GM12878 (cell line): ENCODE measurements around the gene CREBBP. TPM values are rescaled to one million over a fixed set of nuclear protein-coding genes. Genes with fewer than 3 reads are reported as not detected.
A peak's percentile ranks its signal among the peaks of the same experiment; 100 is the strongest.

Experiments used
- CHD1 ChIP-seq: IDR thresholded peaks from 2 replicates; pipeline ENCODE4 v1.6.1; 2012; ENCODE audit warnings: low read depth, low read length, improper control_type of control experiment
- EGR1 ChIP-seq, 2 experiments: IDR thresholded peaks; 1 replicate in 1 of 2; 2 replicates in 1 of 2; pipeline ENCODE4 v1.6.1; 2011 to 2012; ENCODE audit warnings: low read depth in 2 of 2, low read length in 2 of 2, borderline replicate concordance in 1 of 2, mild to moderate bottlenecking in 1 of 2, moderate library complexity in 1 of 2
- KLF5 ChIP-seq: fragments of 450-650 bp; IDR thresholded peaks from 2 replicates; pipeline ENCODE4 v1.6.1; 2014; ENCODE audit warnings: mild to moderate bottlenecking; ENCODE audit not compliant: partially characterized antibody
- LARP7 ChIP-seq: fragments of 450-650 bp; IDR thresholded peaks from 2 replicates; pipeline ENCODE4 v1.6.1; 2017; ENCODE audit warnings: mild to moderate bottlenecking
- MXI1 ChIP-seq: fragments of 150-350 bp; IDR thresholded peaks from 2 replicates; pipeline ENCODE4 v1.6.1; 2011; ENCODE audit warnings: low read depth, mild to moderate bottlenecking, inconsistent platforms, low read length, improper control_type of control experiment
- NR2C1 ChIP-seq: fragments of 450-650 bp; IDR thresholded peaks from 2 replicates; pipeline ENCODE4 v1.6.1; 2017; ENCODE audit warnings: antibody characterized with exemption, mild to moderate bottlenecking, moderate library complexity
- NR2F1 ChIP-seq: fragments of 450-650 bp; conservative IDR thresholded peaks from 2 replicates; pipeline ENCODE4 v1.6.1; 2017; ENCODE audit warnings: mild to moderate bottlenecking
- RB1 ChIP-seq: fragments of 450-650 bp; formaldehyde crosslinking; IDR thresholded peaks from 2 replicates; pipeline ENCODE4 v1.6.1; 2017; ENCODE audit warnings: mild to moderate bottlenecking, borderline replicate concordance
- RUNX3 ChIP-seq: IDR thresholded peaks from 2 replicates; pipeline ENCODE4 v1.6.1; 2012; ENCODE audit warnings: low read length, inconsistent platforms
- SMARCA5 ChIP-seq: fragments of 450-650 bp; IDR thresholded peaks from 2 replicates; pipeline ENCODE4 v1.6.1; 2017; ENCODE audit warnings: mild to moderate bottlenecking
- SP1 ChIP-seq: IDR thresholded peaks from one replicate; pipeline ENCODE4 v1.6.1; 2011; ENCODE audit warnings: low read depth, low read length
- TAF1 ChIP-seq: IDR thresholded peaks from 2 replicates; pipeline ENCODE4 v1.6.1; 2011; ENCODE audit warnings: mild to moderate bottlenecking, low read depth, low read length, borderline replicate concordance
- TCF3 ChIP-seq: IDR thresholded peaks from 2 replicates; pipeline ENCODE4 v1.6.1; 2012; ENCODE audit warnings: low read depth, mild to moderate bottlenecking, low read length, borderline replicate concordance; ENCODE audit not compliant: insufficient read depth
- WRNIP1 ChIP-seq: IDR thresholded peaks from 2 replicates; pipeline ENCODE4 v1.6.1; 2011; ENCODE audit warnings: low read depth, low read length, improper control_type of control experiment, borderline replicate concordance
- ZNF217 ChIP-seq: fragments of 450-650 bp; IDR thresholded peaks from 2 replicates; pipeline ENCODE4 v1.6.1; 2017; ENCODE audit warnings: antibody characterized with exemption, mild to moderate bottlenecking
- ZZZ3 ChIP-seq: IDR thresholded peaks from 2 replicates; pipeline ENCODE4 v1.6.1; 2011; ENCODE audit warnings: low read depth; ENCODE audit not compliant: control insufficient read depth, insufficient read length
- polyA plus RNA-seq, 11 experiments: library from polyadenylated mRNA; depleted of rRNA in 4 of 11; unstranded in 6 of 11; stranded (reverse) in 5 of 11; fragments of >200 nt; fragmentation: Nextera tagmentation in 4 of 11; fragmentation: Illumina TruSeq in 1 of 11; extraction: Ambion mirVana in 4 of 11; extraction: Trizol in 1 of 11; gene quantifications; 1 replicate in 1 of 11; 2 replicates in 10 of 11; pipeline versions ENCODE4 v1.2.1 to v1.2.3, GENCODE V29; 2011 to 2016; ENCODE audit warnings: inconsistent platforms in 2 of 11, missing spikeins in 2 of 11, low read depth in 1 of 11
- total RNA-seq, 4 experiments: library from RNA; depleted of rRNA in 3 of 4; stranded (reverse); fragments of >200 nt in 3 of 4; fragmentation: Illumina TruSeq in 1 of 4; extraction: Trizol in 1 of 4; gene quantifications; 2 replicates each; pipeline versions ENCODE4 v1.2.1 to v1.2.3, GENCODE V29; 2013 to 2021

Gene CREBBP
- total and polyA plus RNA-seq, 10 of the 15 experiments (the other 5 are each of a cell fraction or from before 2014, with no cell fraction given) = 3.4 to 32.7 (median 7.9) TPM

DNA sequence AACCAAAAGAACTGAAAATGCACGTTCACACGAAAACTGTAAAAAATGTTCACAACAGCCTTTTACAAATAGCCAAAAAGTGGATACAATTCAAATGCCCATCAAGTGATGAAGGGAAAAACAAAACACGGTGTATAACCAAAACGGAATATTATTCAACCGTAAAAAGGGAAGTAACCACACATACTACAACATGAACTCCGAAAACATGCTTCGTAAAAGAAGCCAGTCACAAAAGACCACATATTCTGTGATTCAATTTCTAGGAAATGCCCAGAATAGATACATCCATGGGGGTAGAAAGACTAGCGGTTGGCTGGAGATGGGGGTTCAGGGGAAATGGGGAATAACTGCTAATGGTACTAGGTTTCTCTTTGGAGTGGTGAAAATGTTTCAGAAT is 81.7 kb downstream of the CREBBP start (continued):
- peak; percentile 61 for TF ChIP-seq RUNX3
- TF ChIP-seq WRNIP1 = no peak
- no peak for TF ChIP-seq SP1
- no peak; the same call in 1 of the 2 replicates for TF ChIP-seq NR2F1
- TF ChIP-seq CHD1 = no peak
- TF ChIP-seq TAF1 = no peak
- TF ChIP-seq MXI1 = no peak
- no peak for TF ChIP-seq SMARCA5
- TF ChIP-seq RB1 = no peak
- no peak for TF ChIP-seq KLF5
- no peak for TF ChIP-seq EGR1 (IDR thresholded peaks at IDR 0.05; ENCODE audit: borderline replicate concordance in 1 of 2, low read depth in 2 of 2, low read length in 2 of 2)
- peak; percentile 37; the same call in 1 of the 2 replicates for TF ChIP-seq ZNF217
- no peak for TF ChIP-seq LARP7
- no peak for TF ChIP-seq ZZZ3
- no peak for TF ChIP-seq NR2C1
- no peak for TF ChIP-seq TCF3
